ENCODE data around the gene CDC26. TPM values are rescaled to one million over a fixed set of nuclear protein-coding genes. Genes with fewer than 3 reads are reported as not detected.

CDC26 gene
- total RNA-seq, 1 experiment from 2014 or later, result 25.4 TPM

- TF ChIP-seq EZH2 (IDR thresholded peaks at IDR 0.05; ENCODE audit: borderline replicate concordance, low read depth, low read length, poor library complexity, severe bottlenecking) (no peak), CTCF (conservative IDR thresholded peaks at IDR 0.05; ENCODE audit: low read depth, low read length) (no peak)
- CTCF ChIA-PET, result no interaction called here
- no peak overlapping the region for H3K27ac ChIP-seq (ENCODE audit: low read depth, low read length, poor library complexity, severe bottlenecking)
- intact Hi-C loops (cut with micrococcal nuclease; ENCODE audit: unreplicated experiment), result loop anchor here (10.0 kb wide), 1 partner anchor 340 kb away; no protein-coding TSS in a partner anchor
- H3K4me1 ChIP-seq (ENCODE audit: insufficient read depth, low read length, poor library complexity, severe bottlenecking), result no peaks in the 10 kb centered on the region
- no peaks in the 10 kb centered on the region for H3K36me3 ChIP-seq (ENCODE audit: insufficient read depth, low read length, poor library complexity, severe bottlenecking)
- BruUV-seq (replicated peaks), result no TSS peak
- no peak for DNase-seq (ENCODE audit: low spot score)
- no peaks in the 10 kb centered on the region for H3K27me3 ChIP-seq (replicated peaks; ENCODE audit: insufficient read depth, low read depth, low read length, poor library complexity)
- POLR2A ChIA-PET (ENCODE audit: low non-redundant PET), result no interaction called here
- no peak overlapping the region for H3K4me3 ChIP-seq (ENCODE audit: low read depth, low read length, poor library complexity, severe bottlenecking)
- H3K9me3 ChIP-seq (ENCODE audit: low read depth, low read length, poor library complexity, severe bottlenecking), result no peaks in the 10 kb centered on the region
These were observed 39.9 kb upstream of the CDC26 start for GRCh38 chr9:113315231-113315630.

- TF ChIP-seq CTCF (conservative IDR thresholded peaks at IDR 0.05; ENCODE audit: low read depth, low read length) (no peak), EZH2 (IDR thresholded peaks at IDR 0.05; ENCODE audit: borderline replicate concordance, low read depth, low read length, poor library complexity, severe bottlenecking) (no peak)
- intact Hi-C loops (cut with micrococcal nuclease; ENCODE audit: unreplicated experiment), result loop anchor here (10.0 kb wide), 1 partner anchor 342 kb away; no protein-coding TSS in a partner anchor
- Histone ChIP-seq H3K27ac (ENCODE audit: low read depth, low read length, poor library complexity, severe bottlenecking) (no peak overlapping the region), H3K4me1 (ENCODE audit: insufficient read depth, low read length, poor library complexity, severe bottlenecking) (no peaks in the 10 kb centered on the region), H3K27me3 (replicated peaks; ENCODE audit: insufficient read depth, low read depth, low read length, poor library complexity) (no peaks in the 10 kb centered on the region), H3K9me3 (ENCODE audit: low read depth, low read length, poor library complexity, severe bottlenecking) (no peaks in the 10 kb centered on the region), H3K4me3 (ENCODE audit: low read depth, low read length, poor library complexity, severe bottlenecking) (no peak overlapping the region), H3K36me3 (ENCODE audit: insufficient read depth, low read length, poor library complexity, severe bottlenecking) (no peaks in the 10 kb centered on the region)
- BruUV-seq (replicated peaks), result no TSS peak
- CTCF ChIA-PET, result no interaction called here
- no peak for DNase-seq (ENCODE audit: low spot score)
- POLR2A ChIA-PET (ENCODE audit: low non-redundant PET), result no interaction called here
These were observed 37.9 kb upstream of the CDC26 start for GRCh38 chr9:113313261-113313660.

- Histone ChIP-seq H3K27ac (ENCODE audit: low read depth, low read length, poor library complexity, severe bottlenecking) (no peak overlapping the region), H3K4me1 (ENCODE audit: insufficient read depth, low read length, poor library complexity, severe bottlenecking) (no peaks in the 10 kb centered on the region), H3K4me3 (ENCODE audit: low read depth, low read length, poor library complexity, severe bottlenecking) (no peak overlapping the region), H3K27me3 (replicated peaks; ENCODE audit: insufficient read depth, low read depth, low read length, poor library complexity) (no peaks in the 10 kb centered on the region), H3K9me3 (ENCODE audit: low read depth, low read length, poor library complexity, severe bottlenecking) (no peaks in the 10 kb centered on the region), H3K36me3 (ENCODE audit: insufficient read depth, low read length, poor library complexity, severe bottlenecking) (no peaks in the 10 kb centered on the region)
- no TSS peak for BruUV-seq (replicated peaks)
- POLR2A ChIA-PET (ENCODE audit: low non-redundant PET), result no interaction called here
- intact Hi-C loops (cut with micrococcal nuclease; ENCODE audit: unreplicated experiment), result loop anchor here (10.0 kb wide), 1 partner anchor 343 kb away; no protein-coding TSS in a partner anchor
- CTCF ChIA-PET, result no interaction called here
- no peak for TF ChIP-seq CTCF (conservative IDR thresholded peaks at IDR 0.05; ENCODE audit: low read depth, low read length)
- no peak for TF ChIP-seq EZH2 (IDR thresholded peaks at IDR 0.05; ENCODE audit: borderline replicate concordance, low read depth, low read length, poor library complexity, severe bottlenecking)
- DNase-seq (ENCODE audit: low spot score), result no peak
These were observed 36.6 kb upstream of the CDC26 start for GRCh38 chr9:113311961-113312360.

All from A673 (cell line).